ENCODE results near the gene MARCHF4. TPM values are rescaled to one million over a fixed set of nuclear protein-coding genes. Genes with fewer than 3 reads are reported as not detected.
"Not testable (repeated sequence)": the region's sequence is repeated elsewhere in the genome, so short reads cannot be mapped to it uniquely, and the experiment has no call there.

MARCHF4 gene
- polyA plus RNA-seq, 10 donors: 0.04 to 0.12 (median 0.07) TPM; not detected in 5

DNA sequence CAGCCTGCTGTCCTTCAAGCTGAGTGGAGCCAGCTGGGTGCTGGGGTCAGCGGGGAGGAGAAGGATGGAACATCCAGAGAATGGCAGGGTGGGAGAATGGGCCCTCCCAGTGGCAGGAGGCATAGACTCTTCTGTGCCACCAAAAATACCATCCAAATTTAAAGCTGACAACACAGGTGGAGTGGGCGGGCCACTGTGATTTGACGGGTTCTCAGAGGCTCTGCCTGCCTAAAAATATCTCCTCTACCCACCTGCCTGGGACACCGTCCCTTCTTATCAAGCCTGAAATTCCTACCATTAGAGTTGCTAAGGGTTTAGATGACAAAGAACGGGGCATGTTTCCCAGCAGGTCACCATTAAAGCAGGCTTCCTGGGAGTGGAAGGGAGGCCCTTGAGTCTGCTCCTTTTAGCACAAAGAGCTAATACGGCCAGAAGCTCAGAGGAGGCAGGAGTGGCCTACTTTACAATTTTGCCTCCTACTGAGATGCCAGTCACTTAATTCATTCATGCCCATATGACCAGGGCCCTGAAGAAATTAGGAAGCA is 19.8 kb upstream of the MARCHF4 start:
- no peak for DNase-seq

DNA sequence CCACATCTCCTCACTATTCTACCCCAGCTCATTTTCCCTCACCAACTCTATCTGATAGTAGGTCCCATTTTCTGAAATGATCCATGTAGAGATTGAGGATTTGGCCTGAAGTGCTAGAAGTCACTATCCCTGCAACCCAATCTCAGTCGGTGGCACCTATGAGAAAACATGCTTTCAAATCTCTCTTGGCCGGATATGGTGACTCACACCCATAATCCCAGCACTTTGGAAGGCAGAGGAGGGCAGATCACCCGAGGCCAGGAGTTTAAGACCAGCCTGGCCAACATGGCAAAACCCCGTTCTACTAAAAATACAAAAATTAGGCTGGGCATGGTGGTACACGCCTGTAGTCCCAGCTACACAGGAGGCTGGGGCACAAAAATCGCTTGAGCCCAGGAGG is 19.1 kb upstream of the MARCHF4 start:
- no peak for DNase-seq

DNA sequence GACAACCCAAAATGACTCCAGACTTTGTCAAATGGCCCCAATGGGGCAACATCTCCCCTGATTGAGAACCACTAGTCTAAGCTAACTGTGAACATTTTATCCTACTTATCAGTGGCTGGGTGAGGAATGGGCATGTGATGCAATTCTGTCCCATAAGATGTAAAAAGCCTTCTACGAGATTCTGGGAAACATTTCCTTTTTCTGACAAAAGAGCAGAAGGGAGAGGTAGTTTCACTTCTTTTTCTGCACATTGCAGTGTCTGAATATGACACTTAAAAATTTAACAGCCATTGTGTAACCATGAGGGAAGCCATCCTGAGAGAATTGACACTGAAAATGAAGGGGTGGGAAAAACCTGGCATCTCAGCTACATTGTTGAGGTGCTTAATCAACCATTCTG is 17.3 kb upstream of the MARCHF4 start:
- peak in 1 of 3 donors; percentile 25 for DNase-seq

DNA sequence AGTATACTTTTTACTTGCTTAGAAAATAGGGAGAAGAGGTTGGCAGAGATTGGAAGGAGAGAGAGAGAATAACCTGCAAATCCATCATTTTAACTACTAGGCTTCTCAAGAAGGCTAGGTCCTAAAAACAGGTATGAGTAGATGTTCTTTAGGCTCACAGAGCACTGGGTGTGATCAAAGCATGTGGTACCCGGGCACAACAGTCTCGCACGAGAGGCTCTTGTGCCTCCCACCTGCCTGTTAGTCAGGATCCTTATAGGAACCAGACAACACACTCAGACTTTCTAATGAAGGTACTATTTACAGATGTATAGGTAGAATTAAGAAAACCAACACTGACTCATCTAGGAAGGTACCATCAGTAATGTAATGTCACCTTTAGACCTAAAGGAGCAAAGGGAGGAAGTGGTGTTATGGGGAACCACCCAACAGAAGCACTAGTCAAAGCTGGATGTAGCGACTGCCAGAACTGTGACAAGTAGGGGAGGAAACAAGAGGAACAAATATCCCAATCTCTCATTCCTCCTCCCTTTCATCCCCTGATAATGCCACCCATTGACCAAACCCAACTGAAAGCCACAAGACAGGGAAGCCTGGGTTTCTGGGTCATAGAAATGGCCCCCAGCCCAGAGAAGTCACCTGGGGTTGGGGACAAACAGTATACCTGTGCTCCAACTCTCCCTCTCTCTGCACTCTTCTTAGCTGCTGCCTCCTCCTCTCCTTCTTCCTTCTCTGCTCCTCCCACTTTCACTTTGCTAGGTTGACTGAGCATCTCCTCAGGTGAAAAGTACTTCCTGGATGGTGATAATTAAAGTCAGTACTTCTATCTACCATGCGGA is 16.0 kb upstream of the MARCHF4 start:
- no peak for DNase-seq

DNA sequence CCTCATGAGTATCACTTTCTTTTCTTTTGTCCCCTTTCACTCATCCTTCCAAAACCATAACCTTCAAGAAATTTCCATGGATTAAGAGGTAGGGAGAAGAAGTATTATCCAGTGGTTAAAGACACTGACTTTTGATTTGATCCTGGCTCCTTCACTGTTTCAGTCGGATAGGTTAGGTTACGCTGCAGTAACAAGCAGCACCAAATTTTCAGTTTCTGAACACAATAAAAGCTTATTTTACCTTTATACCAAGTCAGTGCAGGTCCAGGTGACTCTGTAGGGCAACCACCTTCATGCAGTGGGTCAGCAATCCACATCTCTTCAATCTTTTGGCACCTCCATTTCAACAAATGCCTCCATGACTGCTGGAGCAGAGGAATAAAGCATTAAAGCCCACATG is 15.0 kb upstream of the MARCHF4 start:
- DNase-seq: no peak

DNA sequence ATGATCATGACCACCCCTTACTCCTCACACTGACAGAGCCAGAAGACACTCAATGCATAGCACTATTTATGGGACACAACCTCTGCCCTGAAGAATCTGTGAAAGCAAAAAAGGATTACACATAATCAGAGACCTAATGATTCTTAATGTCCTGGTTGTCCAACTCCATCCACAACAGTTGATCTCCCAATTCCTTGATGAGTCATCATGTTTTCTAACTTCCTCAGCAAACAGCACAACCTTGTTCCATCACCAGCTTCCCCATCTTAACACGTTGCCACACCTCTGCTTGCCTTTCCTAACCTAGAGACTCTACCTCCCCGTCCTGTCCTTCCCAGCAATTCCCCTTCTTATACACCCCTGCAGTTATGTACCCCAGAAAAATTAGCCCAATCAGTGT is 13.2 kb upstream of the MARCHF4 start:
- no peak for DNase-seq

DNA sequence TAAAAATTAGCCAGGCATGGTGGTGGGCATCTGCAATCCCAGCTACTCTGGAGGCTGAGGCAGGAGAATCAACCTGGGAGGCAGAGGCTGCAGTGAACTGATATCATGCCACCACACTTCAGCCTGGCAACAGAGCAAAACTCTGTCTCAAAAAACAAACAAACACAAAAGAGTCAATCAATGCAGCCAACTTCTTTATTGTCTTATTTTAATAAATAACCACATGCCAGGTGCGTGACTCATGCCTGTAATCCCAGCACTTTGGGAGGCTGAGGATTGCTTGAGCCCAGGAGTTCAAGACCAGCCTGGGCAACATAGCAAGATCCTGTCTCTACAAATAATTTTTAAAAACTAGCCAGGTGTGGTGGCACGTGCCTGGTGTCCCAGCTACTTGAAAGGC is 12.1 kb upstream of the MARCHF4 start:
- not testable (repeated sequence) for DNase-seq

DNA sequence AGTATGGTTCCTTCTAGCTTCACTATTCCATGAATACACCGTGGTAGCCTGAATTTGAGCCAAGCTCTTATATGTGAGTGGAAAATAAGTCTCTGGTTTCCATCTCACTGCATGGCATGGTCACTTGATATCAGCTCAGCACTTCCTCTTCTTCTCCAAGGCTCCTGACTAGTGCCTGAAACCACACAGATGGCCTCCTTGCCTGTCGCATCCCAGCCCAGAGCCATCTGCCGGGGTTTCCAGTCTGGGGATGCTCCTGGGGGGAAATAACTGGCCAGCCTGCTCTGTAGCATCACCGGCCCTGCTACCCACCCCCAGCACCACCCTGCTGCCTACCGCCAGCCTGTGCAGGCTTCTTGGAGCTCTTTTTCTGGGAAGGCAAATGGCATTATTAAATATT is 7.7 kb upstream of the MARCHF4 start:
- DNase-seq: no peak

DNA sequence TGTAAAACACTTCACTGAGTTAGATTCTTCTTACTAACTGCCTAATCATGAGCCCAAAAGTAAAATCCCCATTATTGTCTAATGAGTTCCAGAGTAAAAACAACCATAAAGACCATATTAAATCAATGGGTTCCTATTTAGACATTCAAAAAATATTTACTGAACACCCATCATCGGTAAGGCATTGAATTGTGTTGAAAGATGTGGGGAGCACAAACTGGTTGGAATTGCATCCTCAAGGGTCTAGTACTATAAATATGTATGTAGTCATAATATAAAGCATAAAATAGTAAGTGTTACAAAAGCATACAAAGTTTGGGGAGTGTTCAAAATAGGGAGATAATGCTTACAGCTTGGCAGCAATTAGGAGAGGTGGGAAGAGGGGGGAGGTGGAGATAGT is 3.0 kb upstream of the MARCHF4 start:
- DNase-seq: peak in 1 of 3 donors; percentile 12

DNA sequence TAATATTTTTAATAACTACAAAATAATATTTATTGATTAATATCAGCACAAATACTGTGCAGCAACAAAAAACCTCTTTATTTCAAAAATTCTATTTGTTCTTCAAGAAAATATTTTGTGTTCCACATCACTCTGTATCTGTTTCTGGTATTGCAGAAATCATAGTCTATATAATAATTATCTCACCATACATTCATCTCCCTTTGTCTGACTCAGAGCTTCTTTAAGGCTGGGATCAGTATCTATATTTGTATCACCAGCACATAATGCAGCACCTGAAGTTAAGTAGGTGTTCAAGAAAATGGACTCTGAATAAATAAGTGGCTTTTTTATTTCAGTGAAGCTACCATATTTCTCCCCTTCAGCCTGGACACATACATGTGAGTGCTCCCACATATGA is 1.6 kb upstream of the MARCHF4 start:
- peak in 1 of 3 donors; percentile 7 for DNase-seq

DNA sequence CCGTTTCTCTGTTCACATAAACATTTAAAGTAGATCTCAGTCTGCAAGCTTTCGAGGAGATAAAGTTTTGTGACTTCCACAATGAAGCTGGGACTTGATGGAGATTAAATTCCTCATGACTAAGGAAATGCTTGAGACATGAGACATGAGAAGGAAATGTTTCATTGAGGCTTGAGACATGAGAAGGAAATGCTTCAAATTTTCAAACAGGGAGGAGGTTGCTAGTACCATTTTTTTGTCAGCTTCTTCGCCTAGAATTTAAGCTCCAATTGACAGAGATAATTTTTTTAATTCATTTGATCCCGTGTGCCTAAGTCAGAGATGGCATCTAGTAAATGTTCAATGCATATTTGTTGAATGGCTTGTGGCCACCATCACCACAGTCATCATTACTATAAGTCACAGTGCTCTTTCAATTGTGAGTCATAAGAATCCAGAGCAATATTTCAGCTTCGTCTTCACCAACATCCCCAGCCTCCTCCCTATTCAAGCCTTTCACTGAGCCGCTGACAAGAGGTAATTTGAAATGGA is 543 bp upstream of the MARCHF4 start:
- DNase-seq: peak in 1 of 3 donors; percentile 84

DNA sequence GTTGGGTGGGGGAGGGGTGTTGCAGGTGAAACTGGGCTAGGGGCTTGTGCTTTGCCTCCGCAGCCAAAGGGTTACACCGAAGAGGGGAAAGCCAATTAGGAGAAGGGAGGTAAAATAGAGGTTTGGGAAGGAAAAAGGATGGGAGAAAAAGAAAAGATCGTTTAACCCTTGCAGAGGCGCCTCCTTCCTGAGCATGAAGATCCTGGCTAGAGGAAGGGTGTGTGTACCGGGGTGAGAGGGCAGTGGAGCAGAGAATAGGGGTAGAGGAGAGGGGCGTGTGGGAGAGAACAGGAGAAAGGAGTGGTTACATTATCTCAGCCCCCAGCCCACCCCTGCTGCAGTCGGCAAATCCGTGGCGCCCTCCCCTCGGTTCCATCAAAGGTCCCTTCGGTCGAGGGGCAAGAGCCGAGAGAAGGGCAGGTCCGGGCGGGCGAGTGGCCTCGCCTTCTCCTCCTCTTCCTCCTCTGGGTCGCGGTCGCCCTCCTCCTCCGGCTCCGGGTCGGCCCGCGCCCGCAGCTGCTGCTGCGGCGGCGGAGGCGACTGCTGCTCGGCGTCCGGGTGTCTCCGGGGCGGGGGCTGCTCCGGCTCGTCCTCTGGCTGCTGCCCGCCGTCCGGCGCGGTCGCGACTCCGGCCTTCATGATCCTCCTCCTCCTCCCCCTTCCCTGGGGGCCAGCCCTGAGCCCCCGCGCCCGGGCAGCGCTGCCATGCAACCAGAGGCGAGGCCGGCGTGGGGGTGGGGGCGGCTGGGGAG is 1.1 kb downstream of the MARCHF4 start:
- no peak for DNase-seq

DNA sequence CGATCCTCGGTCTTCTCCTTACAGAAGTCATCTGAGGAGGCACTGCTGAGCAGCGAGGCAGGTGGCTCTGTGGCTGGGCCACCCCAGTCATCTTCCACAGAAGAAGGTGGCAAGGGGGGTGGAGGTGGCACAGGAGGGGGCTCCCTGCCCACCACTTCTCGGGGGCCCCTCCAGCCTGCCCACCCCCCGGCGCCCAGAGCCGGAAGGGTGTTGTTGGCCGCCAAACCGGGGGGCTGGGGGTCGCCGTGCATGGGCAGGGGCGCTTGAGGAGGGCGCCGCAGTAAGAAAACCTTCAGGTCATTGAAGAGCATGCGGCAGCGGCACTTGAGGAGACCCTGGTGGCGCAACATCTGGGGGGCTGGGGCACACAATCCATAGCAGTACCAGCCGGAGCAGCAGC is 2.5 kb downstream of the MARCHF4 start:
- DNase-seq: no peak

DNA sequence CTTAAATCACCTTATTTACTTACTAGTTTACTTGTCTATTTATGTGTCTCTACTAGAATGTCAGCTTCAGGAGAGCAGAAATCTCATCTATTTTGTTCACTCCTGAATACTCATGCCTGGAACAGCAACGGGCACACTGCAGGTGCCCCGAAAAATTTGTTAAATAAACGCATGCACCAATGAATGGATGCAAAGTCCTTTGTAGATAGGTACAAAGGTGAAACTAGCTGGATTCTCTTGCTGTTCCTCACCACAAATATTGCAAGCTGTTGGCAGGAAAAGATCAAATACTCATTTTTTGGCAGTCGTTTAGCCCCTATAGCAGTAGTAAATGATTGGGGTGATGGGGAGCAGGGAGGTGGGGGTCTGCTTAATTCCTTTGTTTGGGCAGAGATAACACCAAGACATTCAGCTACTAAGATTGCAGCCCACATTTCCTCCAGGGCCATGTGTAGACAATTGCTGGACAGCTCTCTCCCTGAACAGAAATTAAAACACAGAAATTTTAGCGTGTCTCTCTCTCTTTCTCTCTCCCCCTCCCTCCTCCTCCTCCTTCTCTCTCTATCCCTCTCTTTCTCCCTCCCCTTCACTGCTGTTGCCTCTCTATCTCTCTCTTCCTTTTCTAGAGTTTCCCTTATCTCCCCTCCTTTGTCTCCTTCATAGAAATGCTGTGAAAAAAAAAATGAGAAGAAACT is 5.4 kb downstream of the MARCHF4 start:
- DNase-seq: no peak

DNA sequence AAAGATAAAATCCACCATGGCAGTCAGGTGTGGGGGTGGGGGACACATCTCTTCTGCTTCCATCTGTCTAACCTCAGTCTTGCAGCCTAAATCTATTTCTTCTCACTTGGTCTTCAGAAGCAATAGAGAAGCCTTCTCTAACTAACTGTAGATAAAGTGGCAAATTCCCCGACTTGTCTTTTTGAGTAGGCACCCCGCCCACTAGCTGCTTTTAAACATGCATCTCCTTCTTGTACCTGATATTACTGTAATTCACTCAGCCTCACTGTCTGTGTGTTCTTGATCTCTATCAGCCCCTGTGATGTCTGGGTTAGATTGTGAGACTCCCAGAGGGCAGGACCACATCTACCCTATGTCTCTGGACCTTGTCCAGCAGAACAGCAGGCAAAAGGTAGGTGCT is 6.8 kb downstream of the MARCHF4 start:
- DNase-seq: no peak

DNA sequence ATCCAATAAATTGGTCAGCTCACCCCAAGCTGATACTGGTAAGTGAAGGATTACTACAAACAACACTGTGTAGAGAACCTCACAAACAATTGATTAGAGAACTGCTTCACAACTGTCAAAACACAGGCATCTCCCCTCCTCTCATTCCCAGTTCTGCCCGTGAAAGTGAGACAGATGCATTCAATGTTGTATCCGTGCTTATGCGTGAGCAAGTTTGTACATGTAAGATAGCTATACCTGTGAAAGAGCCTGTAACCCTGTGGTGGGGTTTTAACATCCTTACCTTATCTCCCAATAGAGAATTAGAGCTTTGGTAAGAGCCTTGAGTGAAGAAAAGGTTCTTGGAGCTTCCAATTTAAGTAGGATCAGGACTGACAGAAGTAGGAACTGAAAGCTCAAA is 9.1 kb downstream of the MARCHF4 start:
- no peak for DNase-seq

DNA sequence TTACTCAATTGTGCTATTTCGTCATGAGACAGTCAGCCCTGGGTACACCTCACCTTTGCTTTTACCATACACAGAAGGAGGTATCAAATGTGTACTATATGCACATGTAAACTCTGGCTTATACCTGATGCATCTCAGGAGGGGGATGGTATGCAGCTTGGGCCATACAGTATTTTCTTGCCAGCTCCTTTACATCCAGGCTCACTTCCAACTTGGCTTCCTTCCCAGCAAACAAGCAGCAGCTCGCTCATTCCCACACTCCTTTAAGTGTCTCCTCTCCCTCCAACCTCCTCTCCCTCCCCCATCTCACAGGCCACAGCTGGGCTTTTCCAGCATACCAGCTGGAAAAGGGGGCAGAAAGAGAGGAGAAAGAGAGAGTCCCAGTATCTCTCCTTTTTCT is 9.6 kb downstream of the MARCHF4 start:
- DNase-seq: peak in 2 of 3 donors; percentile 48 to 83

DNA sequence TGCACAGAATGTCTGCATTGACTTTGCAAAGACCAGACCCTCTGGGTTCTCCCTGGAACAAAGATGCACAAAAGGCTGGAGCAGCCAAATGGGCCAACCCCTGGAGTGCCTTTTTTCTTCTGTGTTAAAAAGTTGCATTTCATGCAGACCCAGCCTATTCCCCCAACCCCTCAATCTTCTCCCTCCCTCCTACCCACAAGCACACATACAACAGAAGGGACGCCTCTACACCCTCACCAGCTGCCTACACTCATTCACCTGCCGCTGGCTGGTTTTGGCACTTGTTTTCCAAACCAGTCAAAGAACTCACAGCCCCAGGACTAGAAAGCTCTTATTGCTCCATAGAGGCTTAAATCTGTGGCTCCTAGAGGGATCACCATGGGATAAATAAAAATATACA is 16.6 kb downstream of the MARCHF4 start:
- no peak for DNase-seq

DNA sequence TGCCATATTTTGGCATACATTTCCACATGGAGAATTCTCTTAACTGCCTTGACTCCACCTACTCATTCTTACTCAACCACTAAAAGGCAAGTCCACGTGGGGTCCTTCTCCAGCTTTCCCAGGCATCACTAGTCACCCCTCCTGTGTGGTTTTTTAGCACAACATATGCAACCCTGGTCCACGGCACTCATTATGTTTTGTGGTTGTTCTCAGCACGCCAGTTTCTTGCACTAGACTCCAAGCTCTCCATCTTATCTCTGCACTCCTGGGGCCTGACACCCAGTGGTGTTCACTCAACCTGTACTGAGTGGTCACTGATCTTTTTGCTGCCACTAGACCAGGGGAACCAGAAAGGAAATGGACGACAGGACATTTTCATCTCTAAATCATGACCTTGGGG is 18.0 kb downstream of the MARCHF4 start:
- DNase-seq: no peak

DNA sequence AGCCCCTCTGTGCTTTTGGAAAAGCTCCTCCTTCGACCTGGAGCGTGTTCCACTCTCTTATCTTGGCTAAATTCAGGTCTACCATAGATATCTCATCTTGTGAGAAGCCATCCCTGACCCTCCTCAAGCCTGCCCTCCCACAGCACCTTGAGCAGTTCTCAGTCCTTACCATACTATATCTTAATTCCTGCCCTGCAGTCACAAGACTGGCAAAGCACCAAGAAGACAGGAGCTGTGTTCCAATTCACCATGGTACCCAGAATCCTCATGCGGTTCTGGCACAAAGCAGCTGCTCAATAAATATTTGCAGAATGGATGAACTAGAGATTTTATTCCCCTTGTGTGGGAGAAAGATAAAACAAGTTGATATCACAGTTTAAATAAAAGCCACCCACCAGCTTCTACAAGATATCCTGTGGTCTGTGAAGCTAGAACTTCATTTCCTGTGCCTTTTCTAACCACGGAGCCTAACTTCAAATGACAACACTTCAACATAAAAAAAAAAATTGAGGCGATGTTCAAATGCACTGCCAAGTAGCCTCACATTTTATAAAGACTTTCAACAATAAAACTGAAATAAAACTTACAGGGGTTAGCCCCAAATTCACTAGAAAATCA is 19.5 kb downstream of the MARCHF4 start:
- no peak for DNase-seq

DNA sequence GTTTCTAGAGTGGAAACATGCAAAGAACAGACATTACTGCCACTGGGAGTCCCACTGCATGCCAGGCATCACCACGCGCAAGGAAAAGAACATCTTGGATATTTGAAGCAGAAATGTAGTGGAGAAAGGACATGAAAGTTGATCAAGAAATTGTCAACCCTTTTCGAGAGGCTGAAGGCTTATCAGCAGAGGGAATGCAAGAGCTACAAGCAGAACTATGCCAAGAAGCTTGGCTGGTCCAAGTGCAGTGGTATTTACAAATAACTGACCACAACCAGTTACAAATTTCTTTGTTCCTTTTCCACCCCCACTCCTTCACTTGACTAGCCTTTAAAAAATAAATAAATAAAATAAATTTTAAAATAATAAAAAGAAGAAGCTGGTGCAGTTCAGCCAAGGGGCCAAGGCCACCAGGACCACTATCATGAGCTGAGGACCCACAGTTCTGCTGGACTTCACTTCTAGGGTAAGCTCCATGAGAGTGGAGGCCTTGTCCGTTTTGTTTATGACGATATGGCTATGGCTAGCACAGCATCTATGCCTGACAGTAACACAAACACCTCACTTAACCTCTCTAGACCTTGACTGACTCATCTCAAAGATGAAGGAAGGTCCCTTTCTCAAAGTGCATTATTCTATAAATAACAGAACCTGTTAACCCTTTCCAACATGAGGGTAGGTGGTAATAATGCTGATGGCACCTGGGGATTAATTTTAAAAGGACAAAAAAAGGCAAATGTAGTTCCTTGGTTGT is 20.9 kb downstream of the MARCHF4 start:
- DNase-seq: no peak

Measured in muscle of back (tissue), 11 donors.